Caco-2 (cell line): ENCODE data around the gene MSL3. TPM values are rescaled to one million over a fixed set of nuclear protein-coding genes. Genes with fewer than 3 reads are reported as not detected.
A peak's percentile ranks its signal among the peaks of the same experiment; 100 is the strongest.

Source experiments
- BruUV-seq: library from RNA; stranded (reverse); fragments of 400-500 nt; replicated peaks from 2 replicates; lab custom pipeline; 2021; lab: Mats Ljungman, UMichigan
- CTCF ChIA-PET: fragments of 300-600 bp; sonication (Branson Sonifier 250); formaldehyde crosslinking; loops from one replicate; lab custom pipeline; 2022; ENCODE audit warnings: antibody characterized with exemption; lab: Charles Lee
- POLR2A ChIA-PET: fragments of 300-600 bp; sonication (Branson Sonifier 250); formaldehyde crosslinking; loops from one replicate; lab custom pipeline; 2022; ENCODE audit warnings: antibody characterized with exemption; lab: Charles Lee
- DNase-seq, 2 experiments: peaks; one replicate each; pipeline versions ENCODE4 v3.0.0 to v3.0.0-alpha.2; 2020 to 2022
- H3K27me3 ChIP-seq: replicated peaks from 2 replicates; pipeline ENCODE4 v1.6.0; 2011; ENCODE audit warnings: low read length; ENCODE audit not compliant: control insufficient read depth, insufficient read depth
- H3K36me3 ChIP-seq: 2 replicates; pipeline ENCODE4 v1.5.1; 2011; ENCODE audit warnings: low read length; ENCODE audit not compliant: control insufficient read depth, insufficient read depth
- H3K4me1 ChIP-seq: fragments of 250-450 bp; sonication (Bioruptor Pico); 2 replicates; pipeline ENCODE4 v1.5.1; 2020; ENCODE audit warnings: mild to moderate bottlenecking
- H3K4me3 ChIP-seq: 2 replicates; pipeline ENCODE4 v1.5.1; 2011; ENCODE audit warnings: low read depth, mild to moderate bottlenecking, control low read depth, low read length
- H3K9me3 ChIP-seq: fragments of 250-450 bp; sonication (Bioruptor Pico); 2 replicates; pipeline ENCODE4 v1.5.1; 2020; ENCODE audit warnings: mild to moderate bottlenecking, moderate library complexity
- H3K27ac Mint-ChIP-seq: one replicate; pipeline ENCODE4 v1.8.0; 2022; ENCODE audit warnings: mixed read lengths; ENCODE audit not compliant: unreplicated experiment
- H3K27me3 Mint-ChIP-seq: one replicate; pipeline ENCODE4 v1.8.0; 2022; ENCODE audit warnings: mixed read lengths; ENCODE audit not compliant: insufficient read depth, unreplicated experiment
- H3K36me3 Mint-ChIP-seq: one replicate; pipeline ENCODE4 v1.8.0; 2022; ENCODE audit warnings: mild to moderate bottlenecking, mixed read lengths; ENCODE audit not compliant: insufficient read depth, unreplicated experiment
- H3K4me1 Mint-ChIP-seq: one replicate; pipeline ENCODE4 v1.8.0; 2022; ENCODE audit warnings: low read depth, mixed read lengths; ENCODE audit not compliant: unreplicated experiment
- H3K4me3 Mint-ChIP-seq: one replicate; pipeline ENCODE4 v1.8.0; 2022; ENCODE audit warnings: mild to moderate bottlenecking, moderate library complexity, mixed read lengths; ENCODE audit not compliant: unreplicated experiment
- H3K9me3 Mint-ChIP-seq: one replicate; pipeline ENCODE4 v1.8.0; 2022; ENCODE audit warnings: mixed read lengths; ENCODE audit not compliant: unreplicated experiment
- intact Hi-C: fragments of 100-400 bp; cut with micrococcal nuclease; formaldehyde crosslinking; loops from one replicate; pipeline ENCODE4 v1.10.0; 2022; ENCODE audit not compliant: unreplicated experiment
- total RNA-seq: library from RNA; stranded (reverse); gene quantifications from 2 replicates; pipeline ENCODE4 v1.2.3, GENCODE V29; 2022
- TF ChIP-seq, protein P1 (sequence below), 2 experiments: fragments of 200-600 bp in 1 of 2; IDR thresholded peaks; 1 replicate in 1 of 2; 2 replicates in 1 of 2; pipeline versions ENCODE4 v1.5.1 to v1.8.0; 2011 to 2022; ENCODE audit warnings: antibody characterized with exemption in 1 of 2, control low read depth in 1 of 2, inconsistent platforms in 1 of 2, low read depth in 1 of 2, low read length in 1 of 2, mild to moderate bottlenecking in 1 of 2, moderate library complexity in 1 of 2; ENCODE audit not compliant: insufficient read depth in 1 of 2, severe bottlenecking in 1 of 2, unreplicated experiment in 1 of 2

The MSL3 gene
- total RNA-seq, 1 experiment from 2014 or later = 14.0 TPM

DNA sequence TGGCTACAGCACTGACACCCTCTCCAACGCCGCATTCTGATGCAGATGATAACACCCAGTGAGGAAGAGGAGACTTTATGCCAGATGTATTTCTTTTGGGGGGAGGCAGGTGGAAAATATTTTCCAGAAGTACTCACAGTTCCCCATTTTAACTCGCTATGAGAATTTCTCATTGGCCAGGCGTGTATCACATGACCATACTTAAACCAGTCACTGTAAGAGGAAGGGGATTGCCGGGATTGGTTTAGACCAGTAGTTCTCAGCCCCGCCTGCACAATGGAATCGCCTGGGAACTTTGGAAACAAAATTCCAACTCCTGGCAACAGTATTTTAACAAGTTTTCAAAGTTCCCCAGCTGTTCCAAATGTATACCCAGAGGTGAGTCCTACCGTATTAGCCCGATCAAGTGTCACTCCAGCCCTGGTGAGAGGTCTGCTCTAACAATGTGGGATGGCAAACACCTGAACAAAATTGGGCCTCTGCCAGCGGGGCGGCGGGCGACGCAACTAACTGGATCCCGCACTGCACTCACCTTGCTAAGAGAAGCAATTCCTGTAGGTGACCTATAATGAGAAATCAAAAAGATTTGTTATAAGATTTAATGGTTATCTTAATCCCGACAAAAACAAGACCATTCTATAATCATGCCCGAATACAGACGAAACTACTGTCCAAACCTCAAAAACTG is 2.9 kb upstream of the MSL3 start:
- no peaks in the 10 kb centered on the region for H3K27me3 ChIP-seq
- no peaks in the 10 kb centered on the region for H3K9me3 ChIP-seq
- intact Hi-C loops = no loop called here
- H3K4me1 ChIP-seq = peaks cover 4% of the 10 kb centered on the region; the same call in 1 of the 2 replicates
- ChIA-PET POLR2A (no interaction called here), CTCF (no interaction called here)
- no peaks in the 10 kb centered on the region for H3K27me3 Mint-ChIP-seq
- H3K4me3 Mint-ChIP-seq = no peak overlapping the region
- no peaks in the 10 kb centered on the region for H3K36me3 ChIP-seq
- peaks cover 6% of the 10 kb centered on the region for H3K4me1 Mint-ChIP-seq
- H3K36me3 Mint-ChIP-seq = peaks cover 6% of the 10 kb centered on the region
- no peaks in the 10 kb centered on the region for H3K9me3 Mint-ChIP-seq
- no TSS peak for BruUV-seq
- H3K4me3 ChIP-seq = no peak overlapping the region
- no peak for DNase-seq
- TF ChIP-seq, protein P1, sequence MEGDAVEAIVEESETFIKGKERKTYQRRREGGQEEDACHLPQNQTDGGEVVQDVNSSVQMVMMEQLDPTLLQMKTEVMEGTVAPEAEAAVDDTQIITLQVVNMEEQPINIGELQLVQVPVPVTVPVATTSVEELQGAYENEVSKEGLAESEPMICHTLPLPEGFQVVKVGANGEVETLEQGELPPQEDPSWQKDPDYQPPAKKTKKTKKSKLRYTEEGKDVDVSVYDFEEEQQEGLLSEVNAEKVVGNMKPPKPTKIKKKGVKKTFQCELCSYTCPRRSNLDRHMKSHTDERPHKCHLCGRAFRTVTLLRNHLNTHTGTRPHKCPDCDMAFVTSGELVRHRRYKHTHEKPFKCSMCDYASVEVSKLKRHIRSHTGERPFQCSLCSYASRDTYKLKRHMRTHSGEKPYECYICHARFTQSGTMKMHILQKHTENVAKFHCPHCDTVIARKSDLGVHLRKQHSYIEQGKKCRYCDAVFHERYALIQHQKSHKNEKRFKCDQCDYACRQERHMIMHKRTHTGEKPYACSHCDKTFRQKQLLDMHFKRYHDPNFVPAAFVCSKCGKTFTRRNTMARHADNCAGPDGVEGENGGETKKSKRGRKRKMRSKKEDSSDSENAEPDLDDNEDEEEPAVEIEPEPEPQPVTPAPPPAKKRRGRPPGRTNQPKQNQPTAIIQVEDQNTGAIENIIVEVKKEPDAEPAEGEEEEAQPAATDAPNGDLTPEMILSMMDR (IDR thresholded peaks at IDR 0.05; ENCODE audit: insufficient read depth in 1 of 2, low read depth in 1 of 2, low read length in 1 of 2, severe bottlenecking in 1 of 2, unreplicated experiment in 1 of 2) = no peak
- H3K27ac Mint-ChIP-seq = no peak overlapping the region

DNA sequence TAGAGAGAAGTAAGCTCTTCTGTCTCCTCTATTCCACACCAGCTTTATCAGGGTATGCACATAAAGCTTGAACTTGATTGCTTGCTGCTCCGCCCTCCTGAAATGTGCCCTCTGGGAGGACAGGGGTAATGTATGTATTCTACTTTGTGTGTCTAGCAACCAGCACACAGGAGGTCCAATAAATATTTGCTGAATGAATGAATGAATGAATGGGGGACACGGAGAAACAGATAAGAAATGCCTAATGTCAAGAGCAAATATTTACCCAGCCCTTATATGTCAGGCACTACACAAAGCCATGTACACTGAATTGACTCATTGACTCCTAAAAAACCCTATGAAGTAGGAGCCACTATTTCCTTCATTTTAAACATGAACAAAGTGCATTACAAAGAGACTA is 2.3 kb upstream of the MSL3 start:
- no peaks in the 10 kb centered on the region for H3K27me3 ChIP-seq
- H3K4me1 ChIP-seq = peaks cover 4% of the 10 kb centered on the region; the same call in 1 of the 2 replicates
- ChIA-PET POLR2A (no interaction called here), CTCF (no interaction called here)
- TF ChIP-seq, protein P1 (IDR thresholded peaks at IDR 0.05; ENCODE audit: insufficient read depth in 1 of 2, low read depth in 1 of 2, low read length in 1 of 2, severe bottlenecking in 1 of 2, unreplicated experiment in 1 of 2) = no peak
- peak; percentile 39 to 42 for DNase-seq
- peaks cover 6% of the 10 kb centered on the region for H3K4me1 Mint-ChIP-seq
- no peaks in the 10 kb centered on the region for H3K9me3 ChIP-seq
- H3K27me3 Mint-ChIP-seq = no peaks in the 10 kb centered on the region
- no peak overlapping the region for H3K4me3 ChIP-seq
- no peaks in the 10 kb centered on the region for H3K36me3 ChIP-seq
- H3K27ac Mint-ChIP-seq = no peak overlapping the region
- H3K9me3 Mint-ChIP-seq = no peaks in the 10 kb centered on the region
- peaks cover 6% of the 10 kb centered on the region for H3K36me3 Mint-ChIP-seq
- H3K4me3 Mint-ChIP-seq = peak overlapping the region; percentile 29
- intact Hi-C loops = no loop called here
- no TSS peak for BruUV-seq

DNA sequence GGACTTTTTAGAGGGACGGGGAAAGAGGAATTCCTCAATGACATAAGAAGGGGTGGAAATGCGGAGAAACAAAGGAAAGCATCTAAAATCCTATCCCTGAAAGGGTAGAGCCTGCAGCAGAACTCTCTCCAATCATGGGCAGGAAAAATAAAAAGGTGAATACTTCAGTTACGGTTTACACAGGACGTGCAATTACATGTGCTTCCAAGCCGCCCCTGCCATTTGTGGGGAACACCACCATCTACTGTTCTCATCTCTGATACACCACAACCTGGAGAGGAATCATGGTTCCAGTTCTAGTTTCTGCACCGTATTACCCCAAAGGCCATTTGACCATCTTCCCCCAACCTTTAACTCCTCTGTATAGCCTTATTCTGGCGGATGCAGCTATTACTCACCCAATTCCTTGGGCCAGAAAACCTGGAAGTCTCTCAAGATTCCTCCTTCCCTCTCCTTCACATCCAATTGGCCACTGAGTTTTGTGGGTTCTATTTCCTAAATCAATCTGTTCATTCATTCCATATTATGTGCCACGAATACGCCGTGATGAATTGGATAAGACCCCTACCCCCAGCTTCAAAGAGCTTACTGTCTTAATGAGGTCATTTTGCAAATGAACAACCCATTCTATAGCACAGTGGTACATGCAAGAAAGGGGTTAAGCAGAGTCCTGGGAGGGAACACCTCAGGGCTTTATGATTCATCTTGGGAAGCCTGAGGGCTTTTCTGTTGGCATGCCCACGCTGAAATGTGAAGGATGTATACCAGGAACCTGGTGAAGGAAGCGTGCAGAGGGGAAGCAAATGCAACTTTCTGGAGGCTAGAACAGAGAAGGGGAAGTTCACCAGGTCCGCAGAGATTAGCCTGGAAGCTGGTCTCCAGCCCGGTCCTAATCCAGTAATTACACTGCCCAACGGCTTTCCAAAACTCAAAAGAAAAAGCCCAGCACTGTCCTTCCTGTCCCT is 1.4 kb upstream of the MSL3 start:
- CTCF ChIA-PET = interaction anchor here (0.7 kb wide), 1 partner anchor 228 kb away, joined by 3 read pairs; no protein-coding TSS in a partner anchor
- Mint-ChIP-seq H3K27ac (no peak overlapping the region), H3K9me3 (no peaks in the 10 kb centered on the region), H3K4me1 (peaks cover 6% of the 10 kb centered on the region), H3K4me3 (peak overlapping the region; percentile 64), H3K36me3 (peaks cover 6% of the 10 kb centered on the region), H3K27me3 (no peaks in the 10 kb centered on the region)
- POLR2A ChIA-PET = no interaction called here
- H3K9me3 ChIP-seq = no peaks in the 10 kb centered on the region
- no peak overlapping the region for H3K4me3 ChIP-seq
- H3K4me1 ChIP-seq = peaks cover 4% of the 10 kb centered on the region; the same call in 1 of the 2 replicates
- H3K36me3 ChIP-seq = no peaks in the 10 kb centered on the region
- TF ChIP-seq, protein P1 (IDR thresholded peaks at IDR 0.05; ENCODE audit: insufficient read depth in 1 of 2, low read depth in 1 of 2, low read length in 1 of 2, severe bottlenecking in 1 of 2, unreplicated experiment in 1 of 2) = no peak
- no peaks in the 10 kb centered on the region for H3K27me3 ChIP-seq
- no peak for DNase-seq
- BruUV-seq = no TSS peak
- intact Hi-C loops = no loop called here
